H1 (cell line): ENCODE measurements around the gene TSHB.

Experiments
- EP300 ChIP-seq, 2 experiments: IDR thresholded peaks; 1 replicate in 1 of 2; 2 replicates in 1 of 2; pipeline ENCODE4 v1.6.1; 2011 to 2012; ENCODE audit warnings: low read depth in 2 of 2, low read length in 2 of 2, mild to moderate bottlenecking in 2 of 2, borderline replicate concordance in 1 of 2, inconsistent platforms in 1 of 2, moderate library complexity in 1 of 2
- EZH2 ChIP-seq: fragments of 200-600 bp; sonication (generic); IDR thresholded peaks from 2 replicates; pipeline ENCODE4 v1.7.1; 2012; ENCODE audit warnings: low read depth, mild to moderate bottlenecking, moderate library complexity, low read length, inconsistent platforms; ENCODE audit not compliant: severe bottlenecking
- JUN ChIP-seq: IDR thresholded peaks from 2 replicates; pipeline ENCODE4 v1.6.1; 2011; ENCODE audit warnings: low read depth, mild to moderate bottlenecking, improper control_type of control experiment, low read length
- MAFK ChIP-seq: IDR thresholded peaks from 2 replicates; pipeline ENCODE4 v1.6.1; 2012; ENCODE audit warnings: low read depth, mild to moderate bottlenecking, improper control_type of control experiment, low read length
- NRF1 ChIP-seq: IDR thresholded peaks from 2 replicates; pipeline ENCODE4 v1.6.1; 2011; ENCODE audit warnings: mild to moderate bottlenecking, low read depth, low read length, improper control_type of control experiment
- RAD21 ChIP-seq, 2 experiments: IDR thresholded peaks in 1 of 2; conservative IDR thresholded peaks in 1 of 2; 2 replicates each; pipeline ENCODE4 v1.6.1; 2011; ENCODE audit warnings: low read depth in 2 of 2, low read length in 2 of 2, improper control_type of control experiment in 1 of 2, inconsistent platforms in 1 of 2, mild to moderate bottlenecking in 1 of 2, moderate library complexity in 1 of 2
- SIN3A ChIP-seq, 2 experiments: IDR thresholded peaks in 1 of 2; conservative IDR thresholded peaks in 1 of 2; 2 replicates each; pipeline ENCODE4 v1.6.1; 2011 to 2012; ENCODE audit warnings: low read length in 2 of 2, improper control_type of control experiment in 1 of 2, low read depth in 1 of 2, mild to moderate bottlenecking in 1 of 2
- SIRT6 ChIP-seq: IDR thresholded peaks from one replicate; pipeline ENCODE4 v1.7.1; 2012; ENCODE audit warnings: low read length, inconsistent platforms
- SP1 ChIP-seq: IDR thresholded peaks from 2 replicates; pipeline ENCODE4 v1.6.1; 2011; ENCODE audit warnings: low read depth, low read length
- YY1 ChIP-seq: IDR thresholded peaks from 2 replicates; pipeline ENCODE4 v1.6.1; 2011; ENCODE audit warnings: low read depth, mild to moderate bottlenecking, low read length
- TF ChIP-seq, protein P1 (sequence below): IDR thresholded peaks from 2 replicates; pipeline ENCODE4 v1.6.1; 2012; ENCODE audit warnings: inconsistent platforms
- TF ChIP-seq, protein P2 (sequence below): IDR thresholded peaks from 2 replicates; pipeline ENCODE4 v1.6.1; 2011; ENCODE audit warnings: low read depth, mild to moderate bottlenecking, low read length; ENCODE audit not compliant: insufficient read depth
- TF ChIP-seq, protein P3 (sequence below), 3 experiments: IDR thresholded peaks; 1 replicate in 2 of 3; 2 replicates in 1 of 3; pipeline versions ENCODE4 v1.5.1 to v1.6.1; 2011; ENCODE audit warnings: low read length in 3 of 3, mild to moderate bottlenecking in 3 of 3, inconsistent platforms in 2 of 3, low read depth in 1 of 3, moderate library complexity in 1 of 3; ENCODE audit not compliant: insufficient read depth in 1 of 3; ENCODE audit errors: control extremely low read depth in 1 of 3

DNA sequence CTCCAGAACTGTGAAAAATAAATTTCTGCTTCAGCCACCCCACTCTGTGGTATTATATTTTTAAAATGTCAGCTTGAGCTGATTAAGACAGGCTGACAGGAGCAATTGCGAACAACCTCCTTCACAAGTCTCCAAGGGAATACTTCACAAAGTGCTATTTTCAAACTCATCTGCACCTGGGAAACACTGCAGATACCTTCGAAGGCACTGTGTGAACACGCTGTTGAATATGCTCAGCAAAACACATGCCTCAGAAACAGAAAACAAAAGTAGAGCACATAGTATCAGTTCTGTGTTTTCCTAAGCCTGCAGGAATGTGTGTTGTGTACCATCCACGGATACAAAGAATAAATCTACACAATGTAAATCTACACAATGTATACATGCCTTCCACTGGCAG, 49.1 kb downstream of the TSHB start:
- TF ChIP-seq JUN: no peak
- TF ChIP-seq, protein P1, sequence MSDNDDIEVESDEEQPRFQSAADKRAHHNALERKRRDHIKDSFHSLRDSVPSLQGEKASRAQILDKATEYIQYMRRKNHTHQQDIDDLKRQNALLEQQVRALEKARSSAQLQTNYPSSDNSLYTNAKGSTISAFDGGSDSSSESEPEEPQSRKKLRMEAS: no peak
- TF ChIP-seq, protein P2, sequence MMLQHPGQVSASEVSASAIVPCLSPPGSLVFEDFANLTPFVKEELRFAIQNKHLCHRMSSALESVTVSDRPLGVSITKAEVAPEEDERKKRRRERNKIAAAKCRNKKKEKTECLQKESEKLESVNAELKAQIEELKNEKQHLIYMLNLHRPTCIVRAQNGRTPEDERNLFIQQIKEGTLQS: no peak
- no peak for TF ChIP-seq RAD21 (IDR thresholded peaks at IDR 0.05 in 1 of 2, conservative IDR thresholded peaks at IDR 0.05 in 1 of 2; ENCODE audit: low read depth in 2 of 2, low read length in 2 of 2)
- TF ChIP-seq, protein P3, sequence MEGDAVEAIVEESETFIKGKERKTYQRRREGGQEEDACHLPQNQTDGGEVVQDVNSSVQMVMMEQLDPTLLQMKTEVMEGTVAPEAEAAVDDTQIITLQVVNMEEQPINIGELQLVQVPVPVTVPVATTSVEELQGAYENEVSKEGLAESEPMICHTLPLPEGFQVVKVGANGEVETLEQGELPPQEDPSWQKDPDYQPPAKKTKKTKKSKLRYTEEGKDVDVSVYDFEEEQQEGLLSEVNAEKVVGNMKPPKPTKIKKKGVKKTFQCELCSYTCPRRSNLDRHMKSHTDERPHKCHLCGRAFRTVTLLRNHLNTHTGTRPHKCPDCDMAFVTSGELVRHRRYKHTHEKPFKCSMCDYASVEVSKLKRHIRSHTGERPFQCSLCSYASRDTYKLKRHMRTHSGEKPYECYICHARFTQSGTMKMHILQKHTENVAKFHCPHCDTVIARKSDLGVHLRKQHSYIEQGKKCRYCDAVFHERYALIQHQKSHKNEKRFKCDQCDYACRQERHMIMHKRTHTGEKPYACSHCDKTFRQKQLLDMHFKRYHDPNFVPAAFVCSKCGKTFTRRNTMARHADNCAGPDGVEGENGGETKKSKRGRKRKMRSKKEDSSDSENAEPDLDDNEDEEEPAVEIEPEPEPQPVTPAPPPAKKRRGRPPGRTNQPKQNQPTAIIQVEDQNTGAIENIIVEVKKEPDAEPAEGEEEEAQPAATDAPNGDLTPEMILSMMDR (IDR thresholded peaks at IDR 0.05; ENCODE audit: control extremely low read depth in 1 of 3, insufficient read depth in 1 of 3, low read depth in 1 of 3, low read length in 3 of 3): no peak
- TF ChIP-seq EP300 (IDR thresholded peaks at IDR 0.05; ENCODE audit: borderline replicate concordance in 1 of 2, low read depth in 2 of 2, low read length in 2 of 2): no peak
- TF ChIP-seq SIRT6: no peak
- TF ChIP-seq YY1: no peak
- TF ChIP-seq SIN3A (conservative IDR thresholded peaks at IDR 0.05 in 1 of 2, IDR thresholded peaks at IDR 0.05 in 1 of 2; ENCODE audit: low read depth in 1 of 2, low read length in 2 of 2): no peak
- TF ChIP-seq NRF1: no peak
- TF ChIP-seq MAFK: no peak
- TF ChIP-seq SP1: no peak
- TF ChIP-seq EZH2: no peak
